WTC11 (cell line): ENCODE measurements around the gene KPTN. TPM values are rescaled to one million over a fixed set of nuclear protein-coding genes. Genes with fewer than 3 reads are reported as not detected.

Experiments
- ZNF512 ChIP-seq: sonication (generic); formaldehyde crosslinking; IDR thresholded peaks from 2 replicates; pipeline ENCODE4 v1.8.1; 2022; ENCODE audit warnings: missing genetic modification reagents, borderline replicate concordance
- total RNA-seq: library from RNA; stranded (reverse); gene quantifications from 3 replicates; pipeline ENCODE4 v1.2.3, GENCODE V29; 2021

The KPTN gene
- total RNA-seq, 1 experiment from 2014 or later = 24.5 TPM

GRCh38 chr19:47427241-47428176 is 56.5 kb downstream of the KPTN start (continued):
- no peak for TF ChIP-seq ZNF512

Other genes starting within 250 kb of the KPTN start
- gene CCDC9, start 227.7 kb downstream of the KPTN start, total RNA-seq = 30.4 to 37.7 TPM (median 33.0 TPM) in 3 replicates
- gene INAFM1, start 209.3 kb downstream of the KPTN start, total RNA-seq = 7.0 to 8.1 TPM (median 7.3 TPM) in 3 replicates
- gene C5AR1, start 174.4 kb downstream of the KPTN start, total RNA-seq = 0.18 to 0.32 TPM (median 0.28 TPM) in 3 replicates
- gene C5AR2, start 152.0 kb downstream of the KPTN start, total RNA-seq = 0.09 to 0.22 TPM (median 0.14 TPM) in 3 replicates
- 35.6 to 36.5 TPM (median 35.6 TPM) in 3 replicates for gene DHX34, start 134.9 kb downstream of the KPTN start, total RNA-seq
- gene MEIS3, start 64.7 kb downstream of the KPTN start, total RNA-seq = 38.5 to 51.1 TPM (median 48.4 TPM) in 3 replicates
- gene SLC8A2, start 12.3 kb downstream of the KPTN start, total RNA-seq = 6.5 to 8.5 TPM (median 6.8 TPM) in 3 replicates
- gene NAPA, start 30.8 kb upstream of the KPTN start, total RNA-seq = 58.4 to 66.8 TPM (median 61.3 TPM) in 3 replicates
- 0.07 to 0.09 TPM (median 0.09 TPM) in 3 replicates for gene ZNF541, start 88.9 kb upstream of the KPTN start, total RNA-seq
- 23.0 to 30.3 TPM (median 26.0 TPM) in 3 replicates for gene BICRA, start 124.9 kb upstream of the KPTN start, total RNA-seq
- 11.8 to 15.5 TPM (median 15.4 TPM) in 3 replicates for gene EHD2, start 229.2 kb upstream of the KPTN start, total RNA-seq